ENCODE data around the gene C16orf96. TPM values are rescaled to one million over a fixed set of nuclear protein-coding genes. Genes with fewer than 3 reads are reported as not detected.

The C16orf96 gene
- total and polyA plus RNA-seq, 4 donors, result 0.06 to 0.25 (median 0.08) TPM

- Histone ChIP-seq H3K27ac (ENCODE audit: low read depth in 1 of 2, low read length in 2 of 2) (no peak overlapping the region), H3K4me3 (ENCODE audit: low read depth in 1 of 3, low read length in 3 of 3) (no peak overlapping the region), H3K4me1 (ENCODE audit: control insufficient read depth in 4 of 4, insufficient read depth in 4 of 4, low read length in 3 of 4) (peaks cover 8 to 17% (median 13%) of the 10 kb centered on the region in 4 donors), H3K36me3 (ENCODE audit: control insufficient read depth in 4 of 4, insufficient read depth in 3 of 4, low read depth in 1 of 4, low read length in 3 of 4) (peaks cover 0 to 8% (median 2%) of the 10 kb centered on the region in 4 donors), H3K27me3 (ENCODE audit: control insufficient read depth in 4 of 4, insufficient read depth in 4 of 4, low read length in 3 of 4) (no peaks in the 10 kb centered on the region), H3K9ac (ENCODE audit: low read depth in 1 of 2, low read length in 2 of 2) (no peak overlapping the region), H3K9me3 (ENCODE audit: control insufficient read depth in 4 of 4, low read length in 3 of 4) (no peaks in the 10 kb centered on the region)
- DNase-seq (ENCODE audit: low spot score), result no peak
- TF ChIP-seq, protein P1, sequence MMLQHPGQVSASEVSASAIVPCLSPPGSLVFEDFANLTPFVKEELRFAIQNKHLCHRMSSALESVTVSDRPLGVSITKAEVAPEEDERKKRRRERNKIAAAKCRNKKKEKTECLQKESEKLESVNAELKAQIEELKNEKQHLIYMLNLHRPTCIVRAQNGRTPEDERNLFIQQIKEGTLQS (IDR thresholded peaks at IDR 0.05), result no peak
- TF ChIP-seq ZBTB33 (IDR thresholded peaks at IDR 0.05) (no peak), HNF4G (IDR thresholded peaks at IDR 0.05) (no peak), JUND (IDR thresholded peaks at IDR 0.05) (no peak), RXRA (IDR thresholded peaks at IDR 0.05) (no peak), RAD21 (IDR thresholded peaks at IDR 0.05) (no peak), NR2F2 (IDR thresholded peaks at IDR 0.05) (no peak), FOXA2 (IDR thresholded peaks at IDR 0.05) (no peak), HNF4A (conservative IDR thresholded peaks at IDR 0.05) (no peak), MAX (IDR thresholded peaks at IDR 0.05) (no peak), FOXA1 (IDR thresholded peaks at IDR 0.05) (no peak), EGR1 (IDR thresholded peaks at IDR 0.05; ENCODE audit: low read depth in 2 of 2) (no peak), SP1 (IDR thresholded peaks at IDR 0.05) (no peak)
- TF ChIP-seq, protein P2, sequence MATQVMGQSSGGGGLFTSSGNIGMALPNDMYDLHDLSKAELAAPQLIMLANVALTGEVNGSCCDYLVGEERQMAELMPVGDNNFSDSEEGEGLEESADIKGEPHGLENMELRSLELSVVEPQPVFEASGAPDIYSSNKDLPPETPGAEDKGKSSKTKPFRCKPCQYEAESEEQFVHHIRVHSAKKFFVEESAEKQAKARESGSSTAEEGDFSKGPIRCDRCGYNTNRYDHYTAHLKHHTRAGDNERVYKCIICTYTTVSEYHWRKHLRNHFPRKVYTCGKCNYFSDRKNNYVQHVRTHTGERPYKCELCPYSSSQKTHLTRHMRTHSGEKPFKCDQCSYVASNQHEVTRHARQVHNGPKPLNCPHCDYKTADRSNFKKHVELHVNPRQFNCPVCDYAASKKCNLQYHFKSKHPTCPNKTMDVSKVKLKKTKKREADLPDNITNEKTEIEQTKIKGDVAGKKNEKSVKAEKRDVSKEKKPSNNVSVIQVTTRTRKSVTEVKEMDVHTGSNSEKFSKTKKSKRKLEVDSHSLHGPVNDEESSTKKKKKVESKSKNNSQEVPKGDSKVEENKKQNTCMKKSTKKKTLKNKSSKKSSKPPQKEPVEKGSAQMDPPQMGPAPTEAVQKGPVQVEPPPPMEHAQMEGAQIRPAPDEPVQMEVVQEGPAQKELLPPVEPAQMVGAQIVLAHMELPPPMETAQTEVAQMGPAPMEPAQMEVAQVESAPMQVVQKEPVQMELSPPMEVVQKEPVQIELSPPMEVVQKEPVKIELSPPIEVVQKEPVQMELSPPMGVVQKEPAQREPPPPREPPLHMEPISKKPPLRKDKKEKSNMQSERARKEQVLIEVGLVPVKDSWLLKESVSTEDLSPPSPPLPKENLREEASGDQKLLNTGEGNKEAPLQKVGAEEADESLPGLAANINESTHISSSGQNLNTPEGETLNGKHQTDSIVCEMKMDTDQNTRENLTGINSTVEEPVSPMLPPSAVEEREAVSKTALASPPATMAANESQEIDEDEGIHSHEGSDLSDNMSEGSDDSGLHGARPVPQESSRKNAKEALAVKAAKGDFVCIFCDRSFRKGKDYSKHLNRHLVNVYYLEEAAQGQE (IDR thresholded peaks at IDR 0.05), result no peak
- WGBS, result 96% methylated on average over 13 of the region's 13 CpGs
Observed at GRCh38 chr16:4648917-4649316, 92.8 kb downstream of the C16orf96 start.

DNA sequence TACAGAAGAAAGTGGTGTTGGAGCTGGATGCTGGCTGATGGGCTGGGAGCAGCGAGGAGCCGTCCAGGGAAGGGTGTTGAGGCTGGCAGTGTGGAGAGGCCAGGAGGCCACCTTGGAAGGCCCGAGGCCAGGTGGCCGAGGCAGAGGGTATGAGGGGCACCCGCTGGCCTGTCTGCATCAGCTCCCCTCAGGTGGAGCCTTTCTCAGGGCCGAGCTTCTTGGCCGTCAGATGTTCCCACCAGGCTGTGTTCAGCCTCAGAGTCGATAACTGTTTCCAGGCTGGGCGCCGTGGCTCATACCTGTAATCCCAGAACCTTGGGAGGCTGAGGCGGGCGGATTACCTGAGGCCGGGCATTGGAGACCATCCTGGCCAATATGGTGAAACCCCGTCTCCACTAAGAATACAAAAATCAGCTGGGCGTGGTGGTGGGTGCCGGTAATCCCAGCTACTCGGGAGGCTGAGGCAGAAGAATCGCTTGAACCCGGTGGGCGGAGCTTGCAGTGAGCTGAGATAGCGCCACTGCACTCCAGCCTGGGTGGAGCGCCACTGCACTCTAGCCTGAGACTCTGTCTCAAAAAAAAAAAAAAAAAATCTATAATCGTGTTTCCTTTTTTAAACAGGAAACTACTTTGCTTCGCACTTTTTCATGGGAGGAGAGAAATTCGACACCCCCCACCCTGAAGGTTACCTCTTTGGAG is 93.8 kb downstream of the C16orf96 start:
- no peaks in the 10 kb centered on the region for H3K9me3 ChIP-seq (ENCODE audit: control insufficient read depth in 4 of 4, low read length in 3 of 4)
- peaks cover 9 to 27% (median 20%) of the 10 kb centered on the region in 4 donors for H3K4me1 ChIP-seq (ENCODE audit: control insufficient read depth in 4 of 4, insufficient read depth in 4 of 4, low read length in 3 of 4)
- WGBS, result 89% methylated on average over 25 of the region's 25 CpGs
- no peak for DNase-seq (ENCODE audit: low spot score)
- H3K4me3 ChIP-seq (ENCODE audit: low read depth in 1 of 3, low read length in 3 of 3), result no peak overlapping the region
- H3K9ac ChIP-seq (ENCODE audit: low read depth in 1 of 2, low read length in 2 of 2), result no peak overlapping the region
- peaks cover 0 to 8% (median 2%) of the 10 kb centered on the region in 4 donors for H3K36me3 ChIP-seq (ENCODE audit: control insufficient read depth in 4 of 4, insufficient read depth in 3 of 4, low read depth in 1 of 4, low read length in 3 of 4)
- H3K27me3 ChIP-seq (ENCODE audit: control insufficient read depth in 4 of 4, insufficient read depth in 4 of 4, low read length in 3 of 4), result no peaks in the 10 kb centered on the region
- H3K27ac ChIP-seq (ENCODE audit: low read depth in 1 of 2, low read length in 2 of 2), result peak overlapping the region in 1 of 2 donors; percentile 41
- TF ChIP-seq YY1 (IDR thresholded peaks at IDR 0.05), result no peak
- TF ChIP-seq HNF4G (IDR thresholded peaks at IDR 0.05), result no peak
- TF ChIP-seq HNF4A (conservative IDR thresholded peaks at IDR 0.05), result no peak
- no peak for TF ChIP-seq NR2F2 (IDR thresholded peaks at IDR 0.05)
- TF ChIP-seq, protein P1 (IDR thresholded peaks at IDR 0.05), result no peak
- TF ChIP-seq ZBTB33 (IDR thresholded peaks at IDR 0.05), result no peak
- no peak for TF ChIP-seq GABPA (IDR thresholded peaks at IDR 0.05 in 1 of 2, conservative IDR thresholded peaks at IDR 0.05 in 1 of 2)
- TF ChIP-seq EGR1 (IDR thresholded peaks at IDR 0.05; ENCODE audit: low read depth in 2 of 2), result no peak
- TF ChIP-seq TAF1 (conservative IDR thresholded peaks at IDR 0.05), result no peak
- TF ChIP-seq RAD21 (IDR thresholded peaks at IDR 0.05), result no peak
- TF ChIP-seq SP1 (IDR thresholded peaks at IDR 0.05), result no peak

Data from liver (tissue), 9 donors.